ENCODE results near the gene HNRNPL.

The HNRNPL gene

DNA sequence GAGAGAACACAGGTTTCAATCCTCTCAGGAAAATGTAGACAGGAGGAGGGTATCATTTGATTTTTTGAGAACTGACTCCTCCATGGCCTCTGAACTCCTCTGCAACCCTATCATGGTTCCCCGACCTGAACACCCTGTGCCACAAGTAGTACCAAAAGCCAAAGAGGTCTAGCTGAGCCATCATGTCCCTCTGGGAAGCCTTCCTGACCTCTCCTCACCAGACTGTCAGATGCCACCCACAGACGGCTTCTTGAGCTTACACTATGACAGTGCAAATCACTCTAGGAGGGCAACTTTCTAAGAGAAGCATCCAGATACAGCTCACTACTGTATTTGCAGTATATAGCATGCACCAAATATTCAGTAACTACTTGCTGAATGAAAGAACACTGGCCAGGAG is 3.7 kb downstream of the HNRNPL start:
- DNase-seq: no peak

GRCh38 chr19:38845374-38846024 is 4.3 kb downstream of the HNRNPL start:
- no peak for DNase-seq

GRCh38 chr19:38844093-38844686 is 5.6 kb downstream of the HNRNPL start:
- no peak for DNase-seq

GRCh38 chr19:38843175-38843758 is 6.5 kb downstream of the HNRNPL start:
- DNase-seq: no peak

- no peak for DNase-seq
Observed at GRCh38 chr19:38842439-38843174, 7.2 kb downstream of the HNRNPL start.

- no peak for DNase-seq
Observed at GRCh38 chr19:38841787-38842438, 7.9 kb downstream of the HNRNPL start.

GRCh38 chr19:38841180-38841766 is 8.5 kb downstream of the HNRNPL start:
- DNase-seq: no peak

GRCh38 chr19:38840583-38840968 is 9.2 kb downstream of the HNRNPL start:
- no peak for DNase-seq

GRCh38 chr19:38839816-38840582 is 9.8 kb downstream of the HNRNPL start:
- DNase-seq: no peak

GRCh38 chr19:38838986-38839761 is 10.6 kb downstream of the HNRNPL start:
- no peak for DNase-seq

DNA sequence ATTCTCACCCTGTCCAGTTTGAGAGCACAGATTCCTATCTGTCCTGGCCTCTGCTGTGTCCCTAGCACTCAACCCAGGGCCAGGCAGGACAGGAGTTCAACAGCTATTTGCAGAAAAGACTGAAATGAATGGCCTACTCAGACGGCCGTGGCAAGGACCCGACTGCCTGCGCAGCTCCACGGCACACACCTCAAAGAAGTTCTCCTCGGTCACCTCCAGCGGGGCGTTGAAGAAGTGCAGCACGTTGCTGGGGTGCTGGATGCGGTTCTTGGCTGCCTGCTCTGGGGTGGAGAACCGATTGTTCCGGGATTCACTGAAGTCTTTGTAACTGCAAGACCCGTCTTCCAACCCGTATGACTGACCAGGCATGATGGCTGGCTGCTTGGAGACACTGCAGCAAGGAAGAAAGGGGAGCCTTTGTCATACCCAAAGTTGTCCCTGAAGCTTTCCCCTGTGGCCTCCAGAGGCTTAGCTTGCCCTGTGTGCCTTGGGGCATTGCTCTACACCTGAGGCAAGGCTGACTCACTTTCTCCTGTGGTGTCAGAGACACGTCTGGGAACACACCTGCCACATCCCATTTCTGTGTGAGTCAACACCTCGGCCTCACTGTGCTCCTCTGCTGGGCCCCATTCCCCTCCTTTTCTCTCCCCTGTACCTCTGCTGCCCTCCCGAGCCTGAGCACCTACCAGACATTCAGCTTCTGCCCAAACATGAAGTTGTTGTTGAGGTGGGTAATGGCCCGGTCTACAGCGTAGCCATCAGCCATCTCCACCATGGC is 11.4 kb downstream of the HNRNPL start:
- no peak for DNase-seq

DNA sequence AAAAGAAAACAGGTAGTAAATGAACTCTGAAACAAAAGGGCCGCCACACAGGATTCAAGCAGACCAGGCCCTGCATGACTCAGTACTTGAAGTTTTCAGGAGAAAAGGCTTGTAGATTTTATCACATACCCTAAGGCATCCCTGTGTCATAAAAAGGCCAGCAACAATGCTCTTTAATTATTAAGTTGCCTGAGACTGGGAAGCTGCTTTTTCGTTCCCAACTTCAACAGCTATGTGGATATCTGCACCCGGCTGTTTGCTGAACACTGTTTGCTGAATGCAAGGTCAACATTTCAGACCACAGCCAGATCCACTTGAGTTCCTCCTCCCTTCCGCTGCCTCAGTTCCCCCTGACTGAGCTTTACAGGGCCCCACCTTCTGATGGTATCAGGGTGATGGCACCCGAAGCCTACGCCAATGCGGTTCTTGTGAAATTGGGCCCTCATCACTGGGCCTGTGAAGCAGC is 12.1 kb downstream of the HNRNPL start:
- no peak for DNase-seq

GRCh38 chr19:38836983-38837626 is 12.7 kb downstream of the HNRNPL start:
- DNase-seq: no peak

GRCh38 chr19:38836159-38836982 is 13.4 kb downstream of the HNRNPL start:
- DNase-seq: no peak

- no peak for DNase-seq
Observed at GRCh38 chr19:38834590-38834989, 15.2 kb downstream of the HNRNPL start.

DNA sequence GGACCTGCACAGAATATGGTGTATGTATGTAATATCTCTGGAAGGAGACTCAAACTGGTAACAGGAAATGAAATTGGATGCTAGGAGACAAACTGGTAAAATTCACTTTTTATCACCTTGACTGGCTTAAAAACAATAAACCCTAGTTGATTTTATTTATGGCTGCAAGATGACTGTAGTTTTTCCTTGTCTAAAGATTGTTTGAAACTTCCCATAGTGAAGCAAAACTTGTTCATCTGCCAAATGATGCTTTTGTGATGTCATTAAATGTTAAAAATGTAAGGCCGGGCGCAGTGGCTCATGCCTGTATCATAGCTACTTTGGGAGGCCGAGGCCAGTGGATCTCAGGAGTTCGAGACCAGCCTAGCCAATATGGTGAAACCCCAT is 15.7 kb downstream of the HNRNPL start:
- no peak for DNase-seq

GRCh38 chr19:38833092-38833425 is 16.7 kb downstream of the HNRNPL start:
- DNase-seq: no peak

Data from nucleus accumbens (tissue), 56 donors.